UCSD-AML1 (cell line): ENCODE measurements around the gene TRNP1.
"Not testable (repeated sequence)": the region's sequence is repeated elsewhere in the genome, so short reads cannot be mapped to it uniquely, and the experiment has no call there.

Experiments used
- DNase-seq: peaks from one replicate; lab custom pipeline; 2025; ENCODE audit not compliant: unreplicated experiment; lab: John Stamatoyannopoulos, UW

The TRNP1 gene

GRCh38 chr1:26972390-26972789 lies 21.1 kb upstream of the TRNP1 start:
- DNase-seq: peak; percentile 72

- no peak for DNase-seq
Measured at GRCh38 chr1:26972821-26973220, 20.7 kb upstream of the TRNP1 start.

DNA sequence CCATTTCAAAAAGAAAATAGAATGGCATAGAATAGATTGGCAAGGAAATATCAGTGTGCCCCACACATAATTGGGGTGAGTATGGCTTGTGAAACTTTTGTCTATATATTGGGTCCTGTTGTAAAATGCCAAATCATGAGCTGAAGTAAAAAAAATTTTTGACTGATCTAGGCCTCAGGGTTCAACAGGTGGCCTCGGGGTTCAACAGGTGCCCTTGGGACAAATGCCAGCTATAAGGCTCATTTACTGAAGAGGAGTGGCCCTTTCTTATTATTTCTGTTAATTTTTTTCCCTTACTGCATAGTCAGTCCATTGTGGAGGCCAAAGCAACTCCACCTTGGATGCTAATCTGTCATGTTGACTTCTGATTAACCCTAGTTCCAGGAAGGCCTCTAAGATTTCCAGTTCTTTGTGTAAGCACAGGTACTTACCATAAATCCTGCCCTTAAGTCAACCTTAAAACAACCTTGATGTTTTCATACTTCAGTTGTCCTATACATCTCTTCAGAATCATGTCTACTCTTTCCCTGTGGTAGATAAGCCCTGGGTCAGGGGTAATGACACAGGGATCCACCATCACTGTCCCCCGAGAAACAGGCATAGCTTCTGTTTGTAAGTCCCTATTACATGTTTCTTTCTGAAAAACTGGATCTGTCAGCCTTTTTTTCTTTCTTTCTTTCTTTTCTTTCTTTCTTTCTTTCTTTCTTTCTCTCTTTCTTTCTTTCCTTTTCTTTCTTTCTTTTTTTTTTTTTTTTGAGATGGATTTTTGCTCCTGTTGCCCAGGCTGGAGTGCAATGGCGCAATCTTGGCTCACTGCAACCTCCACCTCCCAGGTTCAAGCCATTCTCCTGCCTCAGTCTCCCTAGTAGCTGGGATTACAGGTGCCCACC lies 16.6 kb upstream of the TRNP1 start:
- no peak for DNase-seq

- no peak for DNase-seq
Measured at GRCh38 chr1:26978901-26979300, 14.6 kb upstream of the TRNP1 start.

DNA sequence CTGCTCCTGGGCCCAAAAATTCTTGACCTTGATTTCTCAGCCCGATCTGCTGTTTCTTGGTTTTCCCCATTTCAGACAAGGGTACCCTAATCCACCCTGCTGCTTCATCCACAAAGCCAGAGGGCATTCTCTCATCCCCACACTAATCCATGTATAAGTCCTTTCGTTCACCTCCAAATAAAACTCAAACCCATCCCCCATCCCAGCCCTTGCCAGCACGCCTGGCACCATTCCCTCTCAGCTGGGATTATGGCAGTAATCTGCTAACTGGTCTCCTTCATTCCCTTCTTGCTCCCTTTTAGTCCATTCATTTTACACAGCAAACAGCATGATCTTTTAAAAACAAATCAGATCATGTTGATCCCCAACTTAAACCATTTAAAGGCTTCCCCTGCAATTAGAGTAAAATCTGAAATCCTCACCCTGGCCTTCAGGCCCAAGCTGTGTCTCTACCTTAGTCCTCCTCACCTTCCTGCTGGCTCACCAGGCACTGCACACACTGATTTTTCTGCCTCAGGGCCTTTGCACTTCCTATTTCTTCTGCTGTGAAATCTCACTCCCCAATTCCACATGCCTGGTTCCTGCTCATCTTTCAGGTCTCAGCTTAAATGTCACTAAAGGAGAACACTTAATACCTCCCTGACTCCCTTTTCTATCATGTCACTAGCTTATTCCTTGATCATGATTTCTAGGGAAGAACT lies 12.2 kb upstream of the TRNP1 start:
- DNase-seq: no peak

DNA sequence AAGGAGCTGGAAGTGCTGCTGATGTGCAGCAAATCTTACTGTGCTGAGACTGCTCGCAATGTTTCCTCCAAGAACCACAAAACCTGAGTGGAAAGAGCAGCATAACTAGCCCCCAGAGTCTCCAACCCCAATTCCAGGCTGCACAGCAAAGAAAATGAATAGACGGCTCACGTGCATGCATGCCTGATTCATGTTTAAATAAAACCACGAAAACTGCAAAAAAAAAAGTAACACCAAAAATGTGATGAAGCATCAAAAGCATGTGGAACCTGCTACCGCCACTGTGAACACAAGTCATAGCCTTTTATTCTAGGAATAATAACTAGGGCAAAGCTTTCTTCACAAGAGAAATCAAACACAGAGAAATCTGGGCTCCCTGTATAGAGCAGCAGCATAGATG lies 9.6 kb upstream of the TRNP1 start:
- DNase-seq: no peak

GRCh38 chr1:26984291-26984690 lies 9.2 kb upstream of the TRNP1 start:
- no peak for DNase-seq

DNA sequence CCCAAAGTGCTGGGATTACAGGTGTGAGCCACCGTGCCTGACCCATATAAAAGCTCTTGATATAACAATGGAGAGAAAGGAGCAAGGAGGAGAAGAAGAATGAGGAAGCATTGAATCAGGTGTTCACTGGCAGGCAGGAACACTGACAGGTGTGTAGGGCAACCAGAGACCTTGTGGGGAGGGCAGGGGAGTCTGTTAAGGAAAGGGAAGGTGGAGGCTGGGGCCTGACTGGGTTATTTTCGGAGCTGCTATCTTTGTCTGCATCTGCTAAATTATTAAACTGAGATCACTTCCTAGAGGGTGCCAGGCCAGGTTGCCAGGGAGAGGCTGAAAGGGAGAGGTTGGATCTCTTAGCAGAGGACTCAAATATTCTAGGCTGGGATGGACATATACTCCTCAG lies 6.8 kb upstream of the TRNP1 start:
- DNase-seq: no peak

DNA sequence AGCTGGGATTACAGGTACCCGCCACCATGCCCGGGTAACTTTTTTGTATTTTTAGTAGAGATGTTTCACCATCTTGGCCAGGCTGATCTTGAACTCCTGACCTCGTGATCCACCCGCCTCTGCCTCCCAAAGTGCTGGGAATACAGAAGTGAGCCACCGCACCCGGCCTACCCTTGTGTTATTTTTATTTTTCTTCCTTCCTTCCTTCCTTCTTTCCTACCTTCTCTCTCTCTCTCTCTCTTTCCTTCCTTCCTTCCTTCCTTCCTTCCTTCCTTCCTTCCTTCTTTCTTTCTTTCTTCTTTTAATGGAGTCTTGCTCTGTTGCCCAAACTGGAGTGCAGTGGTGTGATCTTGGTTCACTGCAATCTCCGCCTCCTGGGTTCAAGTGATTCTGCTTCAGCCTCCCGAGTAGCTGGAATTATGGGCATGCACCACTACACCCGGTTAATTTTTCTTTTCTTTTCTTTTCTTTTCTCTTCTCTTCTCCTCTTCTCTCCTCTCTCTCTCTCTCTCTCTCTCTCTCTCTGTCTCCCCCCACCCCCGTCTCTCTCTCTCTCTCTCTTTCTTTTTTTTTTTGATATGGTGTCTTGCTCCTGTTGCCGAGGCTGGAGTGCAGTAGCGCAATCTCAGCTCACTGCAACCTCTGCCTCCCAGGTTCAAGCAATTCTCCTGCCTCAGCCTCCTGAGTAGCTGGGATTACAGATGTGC lies 3.9 kb upstream of the TRNP1 start:
- not testable (repeated sequence) for DNase-seq

GRCh38 chr1:26991310-26992116 lies 2.0 kb upstream of the TRNP1 start:
- peak; percentile 41 for DNase-seq

- DNase-seq: no peak
Measured at GRCh38 chr1:26994020-26994786, 711 bp downstream of the TRNP1 start.

DNA sequence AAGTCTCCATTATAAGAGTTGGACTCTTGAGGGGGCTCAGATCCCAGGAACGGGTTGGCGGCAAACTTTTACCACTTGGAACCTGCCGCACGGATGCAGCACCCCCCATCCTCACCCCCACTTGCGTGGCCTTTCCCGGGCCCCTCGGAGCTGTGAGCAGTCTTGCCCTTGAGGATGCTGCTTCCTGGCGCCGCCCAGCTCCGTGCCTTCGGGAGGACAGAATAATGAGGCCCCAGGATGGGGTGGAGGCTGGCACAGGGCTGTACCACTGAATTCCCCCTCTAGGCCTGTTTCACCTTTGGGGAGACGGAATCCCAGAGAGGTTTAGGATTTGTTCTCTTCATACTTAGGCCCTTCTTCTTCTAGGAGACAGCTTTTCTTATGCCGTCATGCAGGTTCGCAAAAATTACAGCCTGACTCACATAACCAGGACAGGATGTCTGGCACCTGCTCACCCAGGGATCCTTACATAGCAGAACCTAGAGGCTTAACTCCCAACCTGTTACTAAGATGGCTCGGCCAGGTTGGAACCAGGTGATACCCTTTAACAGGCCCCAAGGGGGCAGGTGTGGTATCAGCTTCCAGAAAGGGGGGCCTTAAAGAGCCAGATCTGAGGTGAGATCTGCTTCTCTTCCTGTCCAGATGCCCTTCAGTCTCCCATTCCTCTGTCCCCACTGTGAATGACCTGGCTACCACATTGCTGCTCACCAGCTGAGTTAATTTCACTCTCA lies 1.5 kb downstream of the TRNP1 start:
- DNase-seq: no peak

DNA sequence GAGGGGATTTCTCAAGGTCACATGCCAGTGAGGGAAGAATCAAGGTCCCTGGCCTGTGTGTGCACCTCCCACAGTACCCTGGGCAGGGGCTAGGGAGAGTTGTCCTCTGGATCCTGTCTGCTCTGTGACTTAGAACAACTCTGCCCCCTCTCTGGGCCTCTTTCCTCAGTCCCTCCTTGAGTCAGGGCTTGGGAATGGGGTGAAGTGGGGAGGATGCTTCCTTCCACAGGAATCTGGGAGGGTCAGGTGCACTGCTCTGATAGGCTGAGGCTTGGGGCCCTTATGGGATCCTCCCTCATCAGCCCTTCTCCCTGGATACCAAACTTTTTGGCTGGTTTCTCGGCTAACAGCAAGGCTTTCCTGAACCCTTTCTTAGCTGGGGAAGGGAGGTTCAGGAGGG lies 2.5 kb downstream of the TRNP1 start:
- no peak for DNase-seq

GRCh38 chr1:26996665-26997064 lies 3.2 kb downstream of the TRNP1 start:
- no peak for DNase-seq

- no peak for DNase-seq
Measured at GRCh38 chr1:26998429-26999300, 5.2 kb downstream of the TRNP1 start.

DNA sequence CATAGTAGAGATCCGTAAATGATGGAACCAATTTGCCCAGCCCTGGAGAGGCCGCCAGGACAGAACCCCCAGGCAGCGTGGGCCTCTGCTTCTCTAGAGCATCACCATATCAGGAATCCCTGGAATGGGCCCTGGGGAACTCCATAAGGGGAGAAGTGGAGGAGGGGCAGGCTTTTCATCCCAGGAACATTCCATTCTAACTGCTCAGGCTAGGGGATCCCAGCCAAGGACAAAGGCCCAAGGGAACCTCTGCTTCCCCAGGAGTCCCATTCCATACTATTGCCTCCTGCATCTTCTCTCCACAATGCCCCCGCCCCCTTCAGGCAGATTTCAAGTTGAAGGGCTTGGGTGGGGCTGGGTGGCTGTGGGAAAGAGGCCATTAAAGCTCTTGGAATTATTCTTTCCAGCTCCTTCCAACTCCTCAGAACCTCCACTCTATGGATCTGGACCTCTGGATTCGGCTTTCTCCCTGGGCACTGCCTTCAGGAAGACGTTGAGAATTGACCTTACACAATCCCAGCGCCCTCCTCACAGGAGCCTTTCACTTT lies 6.0 kb downstream of the TRNP1 start:
- DNase-seq: no peak

DNA sequence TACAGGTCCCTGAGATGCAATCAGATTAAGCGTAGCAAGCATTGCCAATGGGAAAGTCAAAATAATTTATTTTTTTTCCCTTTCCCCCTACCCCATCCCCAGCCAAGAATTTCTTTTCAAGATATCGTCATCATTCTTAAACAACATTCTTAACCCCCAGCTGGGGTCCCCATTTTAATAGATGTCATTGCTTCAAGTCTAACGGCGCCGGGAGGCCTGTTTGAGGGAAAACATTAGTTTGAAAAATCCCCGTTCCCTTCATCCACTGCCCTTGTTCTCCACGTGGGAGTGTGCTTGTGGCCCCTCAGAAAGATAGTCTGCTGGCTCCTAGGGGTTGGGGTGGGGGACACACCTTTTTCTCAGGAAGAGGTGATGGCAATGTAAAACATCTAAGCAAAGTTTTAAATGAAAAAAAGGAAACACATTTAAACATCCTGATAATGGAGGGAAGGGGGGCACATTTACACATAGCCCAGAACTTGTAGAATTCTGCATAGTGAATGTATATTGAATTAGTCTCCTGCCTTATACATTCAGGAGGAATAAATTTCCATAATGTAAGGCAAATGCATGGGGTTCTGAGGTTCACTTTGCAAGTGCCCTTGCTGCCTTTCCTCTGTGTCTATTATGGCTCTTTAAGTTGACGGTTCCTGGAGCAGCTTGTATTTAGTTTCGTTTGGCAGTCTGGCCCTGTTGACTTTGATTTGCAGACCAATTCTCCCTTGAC lies 6.8 kb downstream of the TRNP1 start:
- no peak for DNase-seq
